HG03432 (cell line): ENCODE measurements around the gene PRUNE2.
"Not testable (repeated sequence)": the region's sequence is repeated elsewhere in the genome, so short reads cannot be mapped to it uniquely, and the experiment has no call there.

Experiments used
- ATAC-seq: cut with Tn5 transposase; IDR thresholded peaks from one replicate; pipeline ENCODE4 v1.9.1; 2021; ENCODE audit warnings: mild to moderate bottlenecking, moderate library complexity; ENCODE audit not compliant: unreplicated experiment

Gene PRUNE2, protein sequence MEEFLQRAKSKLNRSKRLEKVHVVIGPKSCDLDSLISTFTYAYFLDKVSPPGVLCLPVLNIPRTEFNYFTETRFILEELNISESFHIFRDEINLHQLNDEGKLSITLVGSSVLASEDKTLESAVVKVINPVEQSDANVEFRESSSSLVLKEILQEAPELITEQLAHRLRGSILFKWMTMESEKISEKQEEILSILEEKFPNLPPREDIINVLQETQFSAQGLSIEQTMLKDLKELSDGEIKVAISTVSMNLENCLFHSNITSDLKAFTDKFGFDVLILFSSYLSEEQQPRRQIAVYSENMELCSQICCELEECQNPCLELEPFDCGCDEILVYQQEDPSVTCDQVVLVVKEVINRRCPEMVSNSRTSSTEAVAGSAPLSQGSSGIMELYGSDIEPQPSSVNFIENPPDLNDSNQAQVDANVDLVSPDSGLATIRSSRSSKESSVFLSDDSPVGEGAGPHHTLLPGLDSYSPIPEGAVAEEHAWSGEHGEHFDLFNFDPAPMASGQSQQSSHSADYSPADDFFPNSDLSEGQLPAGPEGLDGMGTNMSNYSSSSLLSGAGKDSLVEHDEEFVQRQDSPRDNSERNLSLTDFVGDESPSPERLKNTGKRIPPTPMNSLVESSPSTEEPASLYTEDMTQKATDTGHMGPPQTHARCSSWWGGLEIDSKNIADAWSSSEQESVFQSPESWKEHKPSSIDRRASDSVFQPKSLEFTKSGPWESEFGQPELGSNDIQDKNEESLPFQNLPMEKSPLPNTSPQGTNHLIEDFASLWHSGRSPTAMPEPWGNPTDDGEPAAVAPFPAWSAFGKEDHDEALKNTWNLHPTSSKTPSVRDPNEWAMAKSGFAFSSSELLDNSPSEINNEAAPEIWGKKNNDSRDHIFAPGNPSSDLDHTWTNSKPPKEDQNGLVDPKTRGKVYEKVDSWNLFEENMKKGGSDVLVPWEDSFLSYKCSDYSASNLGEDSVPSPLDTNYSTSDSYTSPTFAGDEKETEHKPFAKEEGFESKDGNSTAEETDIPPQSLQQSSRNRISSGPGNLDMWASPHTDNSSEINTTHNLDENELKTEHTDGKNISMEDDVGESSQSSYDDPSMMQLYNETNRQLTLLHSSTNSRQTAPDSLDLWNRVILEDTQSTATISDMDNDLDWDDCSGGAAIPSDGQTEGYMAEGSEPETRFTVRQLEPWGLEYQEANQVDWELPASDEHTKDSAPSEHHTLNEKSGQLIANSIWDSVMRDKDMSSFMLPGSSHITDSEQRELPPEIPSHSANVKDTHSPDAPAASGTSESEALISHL (N-terminal part only)

DNA sequence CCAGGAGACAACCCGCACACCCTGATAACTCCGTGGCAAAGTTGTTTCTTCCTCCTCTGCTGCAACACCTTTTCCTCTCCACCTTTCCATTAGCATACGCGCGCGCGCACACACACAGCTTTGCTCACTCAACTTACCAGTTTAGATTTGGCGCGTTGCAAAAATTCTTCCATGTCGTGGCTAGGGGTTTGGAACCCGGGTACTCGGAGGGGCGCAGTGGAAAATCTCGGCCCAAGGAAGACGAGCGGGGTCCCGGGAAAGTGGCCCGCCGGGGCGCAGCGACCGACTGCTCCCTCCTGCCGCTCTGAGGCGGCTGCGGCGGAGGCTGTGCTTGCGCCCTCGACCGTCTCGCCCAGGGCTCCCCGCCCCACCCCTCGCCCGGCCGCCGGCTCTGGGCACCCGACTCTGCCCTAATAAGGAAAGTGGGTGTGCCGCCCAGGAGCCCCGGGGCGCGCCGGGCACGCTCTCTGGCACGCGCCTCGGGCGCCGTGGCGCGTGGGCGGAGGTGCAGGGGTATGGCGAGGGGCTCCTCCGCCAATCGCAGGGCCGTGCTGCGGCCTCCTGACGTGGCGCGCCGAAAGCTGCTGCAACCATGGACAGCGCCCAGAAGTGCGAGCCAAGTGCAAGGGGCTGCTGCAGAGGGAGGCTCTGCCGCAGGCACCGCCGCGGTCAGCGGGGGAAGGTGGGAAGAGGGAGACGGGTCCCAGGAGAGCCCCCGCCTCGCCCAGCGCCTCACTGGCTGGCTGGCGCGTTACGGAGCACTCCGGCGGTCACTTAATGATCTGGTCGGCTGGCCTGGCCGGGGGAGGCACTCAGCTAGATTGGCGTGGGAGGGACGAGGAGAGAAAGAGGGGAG, at the start of gene PRUNE2:
Gene PRUNE2, minus strand, starts transcription at position 324 of the 856 bp plus-strand sequence. Its CDS starts 151 bp downstream, at position 173.
- peak; percentile 69 for ATAC-seq

DNA sequence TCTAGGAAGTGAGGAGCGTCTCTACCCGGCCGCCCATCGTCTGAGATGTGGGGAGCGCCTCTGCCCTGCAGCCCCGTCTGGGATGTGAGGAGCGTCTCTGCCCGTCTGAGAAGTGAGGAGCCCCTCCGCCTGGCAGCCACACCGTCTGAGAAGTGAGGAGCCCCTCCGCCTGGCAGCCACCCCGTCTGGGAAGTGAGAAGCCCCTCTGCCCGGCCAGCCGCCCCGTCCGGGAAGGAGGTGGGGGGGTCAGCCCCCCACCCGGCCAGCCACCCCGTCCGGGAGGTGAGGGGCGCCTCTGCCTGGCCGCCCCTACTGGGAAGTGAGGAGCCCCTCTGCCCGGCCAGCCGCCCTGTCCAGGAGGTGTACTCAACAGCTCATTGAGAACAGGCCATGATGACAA, 49.5 kb upstream of the PRUNE2 start:
- not testable (repeated sequence) for ATAC-seq

DNA sequence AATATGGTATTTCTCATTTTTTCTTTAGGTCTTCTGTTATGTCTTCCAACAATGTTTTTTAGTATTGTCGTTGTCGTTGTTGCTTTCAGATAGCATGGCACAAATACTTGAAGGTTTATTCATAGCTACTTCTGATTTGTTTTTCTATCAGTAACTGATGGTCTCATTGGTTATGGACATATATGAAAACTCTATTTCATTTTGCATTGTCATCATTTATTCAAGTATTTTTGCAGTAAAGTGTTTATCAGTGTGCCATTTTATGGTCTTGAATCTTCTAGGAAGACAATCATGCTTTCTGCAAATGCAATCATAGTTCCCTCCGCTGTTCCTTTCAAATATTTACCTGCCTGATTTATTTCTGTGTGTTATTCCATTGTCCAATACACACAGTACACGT, 44.0 kb upstream of the PRUNE2 start:
- ATAC-seq, result no peak

DNA sequence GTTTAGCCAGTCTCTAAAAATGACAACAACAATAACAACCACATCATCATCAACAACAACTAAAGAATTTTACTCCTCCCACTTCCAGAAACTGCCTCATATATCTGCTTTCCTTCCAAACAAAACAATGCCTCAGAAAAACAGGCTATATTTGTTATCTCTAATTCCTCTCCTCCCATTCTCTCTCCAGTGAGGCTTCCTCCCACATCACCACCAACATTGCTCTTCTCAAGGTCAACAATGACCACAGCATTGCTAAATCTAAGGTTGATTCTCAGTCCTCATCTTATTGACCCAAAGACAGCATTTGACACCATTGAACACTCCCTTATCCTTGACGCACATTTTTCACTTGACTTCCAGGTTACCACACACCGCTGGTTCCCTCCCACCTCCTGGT, 38.1 kb upstream of the PRUNE2 start:
- no peak for ATAC-seq

DNA sequence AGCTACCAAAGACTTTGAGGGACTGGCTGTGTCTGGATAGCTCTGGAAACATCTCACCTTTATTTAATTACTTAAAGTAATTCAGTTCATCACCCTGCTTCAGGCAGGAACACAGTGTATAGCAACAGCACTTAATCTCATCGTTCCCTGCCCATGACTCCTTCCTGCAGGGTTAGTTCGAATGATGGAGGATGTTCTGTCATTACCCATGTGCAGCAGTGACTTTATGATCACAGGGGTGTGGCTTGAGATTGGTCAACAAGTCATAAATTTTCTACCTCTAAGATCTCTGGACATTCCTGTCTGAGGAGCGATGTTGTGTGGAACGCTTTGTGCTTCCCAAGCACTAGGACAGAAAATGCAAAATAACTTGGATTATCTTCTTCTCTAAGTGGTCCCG, 37.1 kb upstream of the PRUNE2 start:
- ATAC-seq, result no peak

DNA sequence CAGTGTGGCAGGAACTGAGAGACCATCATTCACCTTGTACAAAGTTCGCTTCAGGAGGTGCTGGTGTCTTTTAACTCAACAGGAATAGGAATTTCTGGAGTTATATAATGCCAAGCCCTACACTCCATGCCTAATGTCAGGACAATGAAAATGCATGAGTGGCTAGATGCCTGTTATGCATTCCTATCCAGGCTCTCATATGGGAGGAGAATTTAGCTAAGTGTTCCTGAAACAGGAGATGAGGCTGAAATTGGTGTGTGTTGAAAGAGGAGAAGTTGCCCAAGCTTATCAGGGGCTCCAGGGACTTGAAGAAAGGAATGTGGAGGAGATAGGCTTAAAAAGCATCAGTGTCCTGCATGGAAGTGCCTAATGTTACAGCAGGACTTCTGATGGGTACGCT, 26.8 kb upstream of the PRUNE2 start:
- ATAC-seq, result no peak

DNA sequence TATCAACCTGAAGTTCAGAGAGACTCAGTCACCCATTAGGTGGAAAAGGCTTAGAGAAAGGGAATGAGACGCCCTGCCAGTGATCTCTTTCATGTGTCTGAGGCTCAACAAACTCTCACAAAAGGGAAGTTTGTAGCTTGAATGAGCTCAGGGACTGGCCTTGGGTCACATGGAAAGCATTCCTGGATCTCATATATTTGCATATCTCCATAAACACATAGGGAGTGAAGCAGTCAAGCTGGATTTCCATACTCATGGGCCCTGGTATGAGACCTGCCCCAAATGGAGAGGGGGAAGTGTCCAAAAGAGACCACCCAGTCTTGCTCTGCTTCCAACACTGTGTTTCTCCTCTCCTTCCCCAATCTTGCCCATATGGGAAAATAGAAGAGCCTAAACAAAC, 26.4 kb upstream of the PRUNE2 start:
- ATAC-seq, result no peak

DNA sequence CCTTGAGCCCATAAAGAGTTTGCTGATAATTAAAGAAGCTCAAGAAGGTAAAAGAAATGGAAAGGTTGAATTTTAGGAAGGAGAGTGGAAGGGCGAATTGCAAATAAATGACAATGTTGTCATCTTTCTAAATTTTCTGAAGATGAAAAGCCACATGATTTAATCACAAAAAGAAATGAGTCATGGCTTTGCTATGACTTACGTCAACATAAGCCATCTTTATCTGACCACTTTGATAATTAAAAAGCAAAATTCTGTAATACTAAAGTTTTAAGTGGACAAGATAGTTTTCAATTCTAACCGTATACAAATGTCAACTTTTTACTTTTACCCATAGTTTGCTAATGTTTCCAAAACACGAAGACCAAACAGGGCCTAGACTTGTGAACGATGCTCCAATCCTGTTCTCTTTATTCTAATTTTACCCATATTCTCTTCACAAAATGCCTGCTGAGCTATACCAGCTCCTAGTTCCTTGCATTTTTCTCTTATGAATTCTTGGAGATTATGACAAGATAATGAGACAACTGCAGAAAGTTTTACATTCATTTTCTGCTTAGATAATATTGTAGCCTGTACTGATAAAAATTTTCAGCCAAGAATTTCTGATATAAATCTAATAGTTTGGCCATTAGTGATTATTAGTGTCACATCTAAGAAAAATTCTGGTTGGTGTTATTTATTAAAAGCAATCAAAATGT, 21.8 kb upstream of the PRUNE2 start:
- no peak for ATAC-seq

DNA sequence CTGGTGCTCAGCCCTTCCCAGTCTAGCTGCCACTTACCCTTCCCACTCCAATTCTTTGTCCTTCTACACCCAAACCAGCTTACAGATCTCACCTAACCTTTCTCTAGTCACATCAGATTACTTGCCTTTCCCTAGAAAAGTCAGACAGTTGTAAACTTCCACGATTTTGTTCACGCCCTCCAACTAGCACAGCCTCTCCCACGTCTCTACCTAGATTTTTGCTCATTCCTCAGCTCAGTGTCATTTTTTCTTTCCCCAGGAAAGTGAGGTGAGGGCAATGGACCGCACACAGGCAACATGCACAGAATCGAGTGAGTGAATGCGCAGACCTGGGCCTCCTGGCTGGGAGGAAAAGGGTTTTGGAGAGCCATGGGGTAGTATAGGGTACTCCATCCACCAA, 20.9 kb upstream of the PRUNE2 start:
- ATAC-seq, result no peak

DNA sequence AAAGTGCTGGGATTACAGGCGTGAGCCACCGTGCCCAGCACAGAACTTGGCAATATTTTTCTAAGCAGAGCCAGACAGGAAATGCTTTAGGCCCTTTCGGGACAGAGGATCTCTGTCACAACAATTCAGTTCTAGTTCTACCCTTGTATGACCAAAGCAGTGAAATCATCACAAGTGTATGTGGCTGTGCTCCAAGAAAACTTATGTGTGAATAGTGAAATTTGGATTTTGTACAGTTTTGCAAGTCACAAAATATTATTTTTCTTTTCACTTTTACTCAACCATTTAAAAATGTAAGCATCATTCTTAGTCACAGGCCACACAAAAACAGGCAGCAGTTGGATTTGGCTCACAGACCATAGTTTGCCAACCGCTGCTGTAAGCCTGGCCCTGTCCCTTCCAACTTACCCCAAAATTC, 20.4 kb upstream of the PRUNE2 start:
- no peak for ATAC-seq

DNA sequence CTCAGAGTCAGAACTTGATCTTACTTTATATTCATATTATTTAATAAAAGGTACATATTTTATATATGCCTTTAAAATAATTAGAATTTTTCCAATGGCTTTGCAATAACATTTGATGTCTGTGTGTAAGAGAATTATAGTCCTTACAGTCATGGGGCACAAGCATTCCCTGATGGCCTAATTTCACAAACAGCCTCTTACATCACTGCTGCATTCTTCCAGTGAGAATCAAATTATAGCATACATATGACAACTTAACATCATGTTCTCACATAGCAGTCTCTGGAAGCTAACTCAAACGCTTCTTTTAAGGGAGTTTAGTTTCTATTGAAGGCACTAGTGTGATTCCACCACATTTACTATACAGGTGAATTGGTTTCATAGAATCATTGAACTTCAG, 15.3 kb upstream of the PRUNE2 start:
- no peak for ATAC-seq

DNA sequence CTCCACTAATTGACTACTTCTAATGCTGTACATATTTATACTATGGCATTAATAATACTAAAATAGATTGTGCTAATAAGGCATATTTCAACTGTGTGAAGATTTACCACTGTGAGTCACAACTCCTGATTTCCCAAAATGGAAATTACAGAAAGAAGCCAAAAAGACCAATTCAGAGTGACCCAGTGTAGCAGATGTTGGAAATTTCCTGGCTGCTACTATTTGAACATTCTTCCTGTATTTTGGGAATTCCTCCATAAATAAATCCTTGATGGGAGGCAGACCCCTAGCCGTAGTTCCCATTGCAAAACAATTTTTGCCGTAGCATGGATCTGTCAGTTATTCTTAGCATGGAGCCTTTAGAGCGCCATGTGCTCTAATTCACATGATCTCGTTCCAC, 11.4 kb upstream of the PRUNE2 start:
- ATAC-seq, result no peak

DNA sequence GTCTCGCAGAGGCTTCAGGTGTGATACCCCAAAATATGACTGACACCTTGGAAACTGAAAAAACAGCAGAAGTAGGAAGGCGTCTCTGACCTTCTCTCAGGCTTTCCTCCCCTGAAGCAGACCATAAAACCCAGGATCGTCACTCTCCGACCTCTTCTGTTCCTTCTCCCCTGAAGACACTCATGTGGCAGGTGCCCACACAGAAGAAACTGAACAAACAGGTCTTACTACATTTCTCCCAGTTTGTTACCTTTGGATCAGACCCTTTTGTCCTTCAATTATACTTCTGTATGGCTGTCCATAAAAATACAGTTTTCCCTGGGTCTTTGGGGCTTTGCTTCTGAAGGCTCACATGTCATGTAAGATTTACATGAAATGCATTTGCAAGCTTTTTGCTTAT, 10.3 kb upstream of the PRUNE2 start:
- no peak for ATAC-seq

DNA sequence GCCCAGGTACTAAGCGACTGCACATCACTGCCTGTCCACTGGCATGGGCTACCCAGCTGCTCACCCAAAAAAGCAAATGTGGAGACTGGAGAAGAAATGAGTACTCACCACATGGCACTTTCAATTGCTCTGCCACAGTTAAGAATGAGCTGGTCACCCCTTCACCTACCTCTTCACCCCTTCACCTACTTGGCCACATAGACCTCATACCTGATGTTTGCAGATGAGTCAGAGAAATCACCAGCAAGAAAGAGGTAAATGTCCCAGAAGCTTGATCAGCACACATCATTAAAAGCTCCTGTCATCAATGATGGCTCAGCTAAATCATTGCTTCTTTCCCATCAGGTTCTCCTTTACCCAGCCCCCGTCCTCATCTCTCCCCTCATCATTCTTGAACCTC, 7.6 kb upstream of the PRUNE2 start:
- ATAC-seq, result no peak

DNA sequence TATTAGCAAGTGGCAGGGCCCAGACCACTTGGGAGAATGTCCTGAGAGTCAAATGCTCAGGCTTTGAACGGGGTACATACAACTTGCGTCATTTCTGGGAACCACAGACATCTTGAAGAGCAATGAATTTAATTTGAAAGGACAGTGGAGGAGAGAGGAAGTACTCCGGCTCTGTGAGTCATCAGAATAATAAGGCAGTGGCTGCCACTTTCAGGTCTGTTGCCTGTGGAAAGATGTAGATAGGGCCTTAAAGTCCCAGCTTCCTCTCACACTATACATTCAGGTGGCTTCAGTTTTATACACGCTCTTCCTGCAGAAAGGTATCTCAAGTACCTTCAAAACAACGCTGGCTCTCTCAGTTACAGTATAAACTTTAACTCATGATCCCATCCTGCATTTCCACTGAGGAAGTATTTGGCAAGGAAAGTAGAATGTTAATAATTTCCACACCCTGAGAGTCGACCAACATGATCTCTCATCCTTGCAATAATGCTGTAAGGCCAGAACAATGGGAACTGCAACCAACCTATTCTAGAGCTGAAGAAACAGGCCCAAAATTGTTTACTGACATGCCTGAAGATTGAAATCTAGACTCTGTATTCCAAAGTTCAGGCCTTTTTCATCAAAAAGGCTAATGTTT, 6.8 kb upstream of the PRUNE2 start:
- ATAC-seq, result peak; percentile 82

DNA sequence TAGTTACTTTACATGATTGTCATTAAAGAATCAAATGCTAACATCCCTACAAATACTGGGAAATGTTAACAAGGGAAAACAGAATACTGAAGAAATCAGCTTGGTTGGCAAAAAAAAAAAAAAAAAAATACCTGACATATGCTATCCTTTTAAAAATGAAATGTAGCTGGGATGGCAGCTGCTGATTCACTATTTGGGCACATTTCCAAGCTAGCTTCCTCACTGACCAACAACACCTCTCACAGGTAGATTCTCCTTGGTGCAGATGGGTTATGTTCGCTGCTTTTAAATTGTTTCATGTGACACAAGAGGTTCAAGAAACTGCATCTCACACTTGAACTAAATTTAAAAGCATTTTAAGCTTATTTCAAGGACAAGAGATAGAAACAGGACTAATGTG, 6.1 kb upstream of the PRUNE2 start:
- ATAC-seq, result no peak

DNA sequence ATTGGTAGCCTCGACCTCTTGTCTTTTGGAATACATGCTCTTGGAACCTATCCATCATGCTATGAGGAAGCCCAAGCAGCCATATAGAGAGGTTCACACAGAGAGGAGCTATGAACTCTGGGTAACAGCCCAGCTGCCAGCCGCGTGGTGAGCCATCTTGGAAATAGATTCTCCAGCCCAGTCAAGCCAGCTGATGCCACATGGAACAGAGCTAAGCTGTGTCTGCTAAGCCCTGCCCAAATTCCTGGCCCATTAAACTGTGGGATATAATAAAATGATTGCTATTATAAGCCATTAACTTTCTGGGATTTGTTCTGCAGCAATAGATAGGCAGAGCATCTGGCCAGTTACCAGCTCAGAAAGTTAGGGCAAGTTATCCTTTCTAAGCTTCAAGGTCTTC, 4.9 kb upstream of the PRUNE2 start:
- ATAC-seq, result no peak

DNA sequence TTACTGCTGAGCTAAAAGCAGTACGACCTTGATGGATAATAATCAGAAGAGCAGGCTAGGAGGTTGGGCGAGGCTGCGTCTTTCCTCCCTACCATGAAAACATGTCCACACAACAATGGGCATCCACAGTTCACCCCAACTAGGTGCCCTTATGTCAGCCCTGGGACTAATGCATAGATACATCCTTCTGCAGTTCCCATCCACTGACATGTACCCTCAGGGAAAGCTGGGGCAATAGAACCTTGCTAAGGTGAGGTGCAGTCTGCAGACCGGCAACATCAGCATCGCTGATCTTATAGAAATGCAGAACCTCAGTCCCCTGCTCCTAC, 697 bp upstream of the PRUNE2 start:
- ATAC-seq, result no peak
